ENCODE data around the gene MALAT1.

- TF ChIP-seq POLR2A (IDR thresholded peaks at IDR 0.05), result no peak
- no peak for TF ChIP-seq CTCF (IDR thresholded peaks at IDR 0.05)
Measured at GRCh38 chr11:65542738-65543390, 44.0 kb downstream of the MALAT1 start.
